DOHH2 (cell line): ENCODE data around the gene PNMA1.

Source experiments
- H3F3A ChIP-seq: fragments of 200-600 bp; sonication (generic), shearing (Covaris generic); 2 replicates; pipeline ENCODE4 v1.6.0; 2016; ENCODE audit warnings: antibody characterized with exemption, mild to moderate bottlenecking; ENCODE audit not compliant: control insufficient read depth, insufficient read depth
- H3K27ac ChIP-seq: fragments of 200-600 bp; sonication (generic); 2 replicates; pipeline ENCODE4 v1.5.1; 2014; ENCODE audit warnings: low read depth, mild to moderate bottlenecking, low read length, moderate library complexity
- H3K27me3 ChIP-seq: fragments of 200-600 bp; sonication (generic); 2 replicates; pipeline ENCODE4 v1.6.1; 2014; ENCODE audit warnings: mild to moderate bottlenecking, low read length, mixed read lengths; ENCODE audit not compliant: control insufficient read depth
- H3K36me3 ChIP-seq: fragments of 200-600 bp; sonication (generic); 2 replicates; pipeline ENCODE4 v1.6.1; 2014; ENCODE audit warnings: mild to moderate bottlenecking, low read length, moderate library complexity, mixed read lengths; ENCODE audit not compliant: control insufficient read depth
- H3K4me1 ChIP-seq: fragments of 200-600 bp; sonication (generic); 2 replicates; pipeline ENCODE4 v1.6.1; 2014; ENCODE audit warnings: mild to moderate bottlenecking, low read length, mixed read lengths; ENCODE audit not compliant: control insufficient read depth
- H3K4me2 ChIP-seq: fragments of 200-600 bp; sonication (generic); 2 replicates; pipeline ENCODE4 v1.6.0; 2014; ENCODE audit warnings: mild to moderate bottlenecking, low read length, moderate library complexity
- H3K4me3 ChIP-seq: fragments of 200-600 bp; sonication (generic); 2 replicates; pipeline ENCODE4 v1.5.1; 2014; ENCODE audit warnings: mild to moderate bottlenecking, low read length, mixed read lengths
- H3K79me2 ChIP-seq: fragments of 200-600 bp; sonication (generic); 2 replicates; pipeline ENCODE4 v1.6.1; 2014; ENCODE audit warnings: mild to moderate bottlenecking, low read length, mixed read lengths; ENCODE audit not compliant: control insufficient read depth
- H3K9me2 ChIP-seq: fragments of 200-600 bp; sonication (generic); replicated peaks from 2 replicates; pipeline ENCODE4 v1.6.1; 2014; ENCODE audit warnings: mild to moderate bottlenecking, low read length, mixed read lengths; ENCODE audit not compliant: control insufficient read depth
- H3K9me3 ChIP-seq: fragments of 200-600 bp; sonication (generic); 2 replicates; pipeline ENCODE4 v1.6.1; 2014; ENCODE audit warnings: antibody characterized with exemption, low read length, mixed read lengths; ENCODE audit not compliant: control insufficient read depth, insufficient read depth
- H4K20me1 ChIP-seq: fragments of 200-600 bp; sonication (generic); 2 replicates; pipeline ENCODE4 v1.6.0; 2014; ENCODE audit warnings: low read depth, mild to moderate bottlenecking, antibody characterized with exemption, low read length, moderate library complexity; ENCODE audit not compliant: control insufficient read depth, insufficient read depth
- CTCF ChIP-seq: fragments of 200-600 bp; sonication (generic); IDR thresholded peaks from one replicate; pipeline ENCODE4 v1.5.1; 2014; ENCODE audit warnings: antibody characterized with exemption, mild to moderate bottlenecking, low read depth, low read length; ENCODE audit not compliant: poor library complexity, severe bottlenecking
- EZH2phosphoT487 ChIP-seq: fragments of 200-600 bp; sonication (generic); IDR thresholded peaks from 2 replicates; pipeline ENCODE4 v1.6.1; 2017; ENCODE audit warnings: borderline replicate concordance, mild to moderate bottlenecking, antibody characterized with exemption, low read length, moderate library complexity, mixed read lengths

PNMA1 gene

DNA sequence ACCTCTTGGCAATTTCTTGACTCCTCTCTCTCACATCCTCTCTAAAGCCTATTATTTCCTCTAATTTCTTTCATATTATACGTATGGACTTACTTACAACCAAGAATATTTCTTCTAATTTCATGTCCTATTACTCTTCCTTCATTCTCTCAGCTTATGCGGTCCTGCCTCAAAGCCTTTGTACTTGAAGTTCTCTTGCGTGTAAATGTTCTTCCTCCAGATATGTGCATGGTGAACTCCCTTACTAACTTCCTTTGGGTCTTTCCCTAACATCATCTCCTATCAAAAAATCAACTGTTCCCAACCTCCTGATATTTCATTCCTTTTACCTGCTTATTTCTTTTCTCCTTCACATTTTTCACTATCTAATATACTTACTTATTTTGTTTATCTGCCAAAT lies 46.3 kb downstream of the PNMA1 start:
- no peaks in the 10 kb centered on the region for H3K27me3 ChIP-seq
- H3K36me3 ChIP-seq: no peaks in the 10 kb centered on the region
- no peaks in the 10 kb centered on the region for H3K9me2 ChIP-seq
- no peaks in the 10 kb centered on the region for H3F3A ChIP-seq
- no peak overlapping the region for H3K4me3 ChIP-seq
- H3K9me3 ChIP-seq: no peaks in the 10 kb centered on the region
- H4K20me1 ChIP-seq: no peaks in the 10 kb centered on the region
- no peaks in the 10 kb centered on the region for H3K4me1 ChIP-seq
- no peaks in the 10 kb centered on the region for H3K79me2 ChIP-seq
- TF ChIP-seq EZH2phosphoT487: no peak
- no peak for TF ChIP-seq CTCF
- H3K4me2 ChIP-seq: no peak overlapping the region
- no peak overlapping the region for H3K27ac ChIP-seq

DNA sequence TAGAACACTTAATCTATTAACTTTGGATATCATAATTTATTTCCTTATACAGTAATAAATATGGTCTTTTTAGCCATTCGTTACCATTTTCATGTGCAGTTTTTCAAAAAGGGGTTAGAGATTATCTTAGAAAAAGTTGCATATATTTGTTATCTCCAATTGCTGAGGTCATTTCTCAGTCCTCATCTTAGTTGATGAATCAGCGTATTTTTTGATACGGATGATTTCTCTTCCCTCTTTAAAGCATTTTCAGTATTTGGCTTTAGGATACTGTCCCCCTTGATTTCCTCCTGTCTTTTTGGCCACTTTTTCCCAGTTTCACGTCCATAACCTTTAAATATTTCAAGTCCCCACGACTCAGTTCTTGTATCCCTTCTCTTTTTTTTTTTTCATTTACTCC lies 47.6 kb downstream of the PNMA1 start:
- no peak overlapping the region for H3K4me2 ChIP-seq
- no peaks in the 10 kb centered on the region for H3F3A ChIP-seq
- no peaks in the 10 kb centered on the region for H3K4me1 ChIP-seq
- H4K20me1 ChIP-seq: no peaks in the 10 kb centered on the region
- H3K9me3 ChIP-seq: no peaks in the 10 kb centered on the region
- H3K79me2 ChIP-seq: no peaks in the 10 kb centered on the region
- H3K4me3 ChIP-seq: no peak overlapping the region
- H3K36me3 ChIP-seq: no peaks in the 10 kb centered on the region
- no peak for TF ChIP-seq CTCF
- no peak for TF ChIP-seq EZH2phosphoT487
- H3K9me2 ChIP-seq: no peaks in the 10 kb centered on the region
- no peak overlapping the region for H3K27ac ChIP-seq
- H3K27me3 ChIP-seq: no peaks in the 10 kb centered on the region

DNA sequence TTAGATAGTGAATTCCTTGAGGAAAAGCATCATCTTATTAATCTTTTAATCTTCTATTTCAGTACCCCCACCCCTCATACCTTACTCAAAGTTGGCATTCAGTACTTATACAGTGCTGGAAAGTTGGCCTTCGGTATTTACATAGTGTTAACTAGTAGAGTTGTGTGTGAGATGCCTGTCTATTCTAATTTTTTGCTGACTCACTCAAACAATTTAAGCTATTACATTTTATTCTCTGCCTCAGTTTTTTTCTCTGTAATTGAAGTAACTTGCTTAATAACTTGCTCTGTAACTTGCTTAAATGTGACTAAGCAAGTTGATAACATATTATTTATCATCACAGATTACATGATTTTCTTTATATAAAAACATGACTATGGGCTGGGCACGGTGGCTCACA lies 49.1 kb downstream of the PNMA1 start:
- Histone ChIP-seq H3F3A (no peaks in the 10 kb centered on the region), H3K27ac (no peak overlapping the region), H3K4me2 (no peak overlapping the region), H4K20me1 (no peaks in the 10 kb centered on the region), H3K79me2 (no peaks in the 10 kb centered on the region), H3K9me3 (no peaks in the 10 kb centered on the region), H3K4me1 (no peaks in the 10 kb centered on the region), H3K27me3 (no peaks in the 10 kb centered on the region), H3K9me2 (no peaks in the 10 kb centered on the region), H3K4me3 (no peak overlapping the region), H3K36me3 (no peaks in the 10 kb centered on the region)
- TF ChIP-seq EZH2phosphoT487 (no peak), CTCF (no peak)
